ENCODE measurements around the gene TSC2. TPM values are rescaled to one million over a fixed set of nuclear protein-coding genes. Genes with fewer than 3 reads are reported as not detected.
"Not testable (repeated sequence)": the region's sequence is repeated elsewhere in the genome, so short reads cannot be mapped to it uniquely, and the experiment has no call there.

Gene TSC2
- total RNA-seq, 3 donors from 2014 or later: 140 to 161 (median 150) TPM

- H3K36me3 ChIP-seq (ENCODE audit: low read depth); ATAC-seq; H3K9me3 ChIP-seq; DNase-seq; H3K4me3 ChIP-seq; intact Hi-C loops (cut with DNase I, micrococcal nuclease): not testable (repeated sequence)
- peaks cover 16% of the 10 kb centered on the region for H3K4me1 ChIP-seq (ENCODE audit: low read depth)
Measured at GRCh38 chr16:2129890-2130447, 82.2 kb downstream of the TSC2 start.

- DNase-seq; H3K4me1 ChIP-seq (ENCODE audit: low read depth); H3K36me3 ChIP-seq (ENCODE audit: low read depth); H3K4me3 ChIP-seq; ATAC-seq; intact Hi-C loops (cut with DNase I, micrococcal nuclease); H3K9me3 ChIP-seq: not testable (repeated sequence)
Measured at GRCh38 chr16:2133797-2134196, 86.0 kb downstream of the TSC2 start.

DNA sequence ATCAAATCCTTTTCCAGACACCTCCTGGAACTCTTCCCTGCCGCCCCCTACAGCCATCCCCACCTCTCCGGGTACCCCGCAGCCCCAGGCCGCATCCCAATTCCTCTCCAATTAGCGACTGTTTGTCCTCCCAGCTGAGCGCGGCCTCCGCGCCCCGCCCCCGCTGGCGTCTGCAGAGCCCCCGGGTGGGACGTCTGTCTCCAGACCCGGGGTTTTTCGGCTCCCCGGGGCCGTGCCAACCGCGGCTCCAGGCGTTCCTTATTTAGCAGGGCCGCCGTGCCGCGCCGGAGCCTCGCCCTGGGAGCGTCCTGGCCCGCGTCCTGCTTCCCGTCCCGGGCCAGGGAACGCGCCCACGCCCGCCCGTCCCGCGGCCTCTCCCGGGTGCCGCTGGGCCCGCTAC, 87.3 kb downstream of the TSC2 start:
- ATAC-seq; H3K9me3 ChIP-seq; intact Hi-C loops (cut with DNase I, micrococcal nuclease); H3K4me1 ChIP-seq (ENCODE audit: low read depth); H3K36me3 ChIP-seq (ENCODE audit: low read depth): not testable (repeated sequence)
- DNase-seq: peak in 1 of 3 donors; percentile 64
- H3K4me3 ChIP-seq: peak overlapping the region; percentile 30

DNA sequence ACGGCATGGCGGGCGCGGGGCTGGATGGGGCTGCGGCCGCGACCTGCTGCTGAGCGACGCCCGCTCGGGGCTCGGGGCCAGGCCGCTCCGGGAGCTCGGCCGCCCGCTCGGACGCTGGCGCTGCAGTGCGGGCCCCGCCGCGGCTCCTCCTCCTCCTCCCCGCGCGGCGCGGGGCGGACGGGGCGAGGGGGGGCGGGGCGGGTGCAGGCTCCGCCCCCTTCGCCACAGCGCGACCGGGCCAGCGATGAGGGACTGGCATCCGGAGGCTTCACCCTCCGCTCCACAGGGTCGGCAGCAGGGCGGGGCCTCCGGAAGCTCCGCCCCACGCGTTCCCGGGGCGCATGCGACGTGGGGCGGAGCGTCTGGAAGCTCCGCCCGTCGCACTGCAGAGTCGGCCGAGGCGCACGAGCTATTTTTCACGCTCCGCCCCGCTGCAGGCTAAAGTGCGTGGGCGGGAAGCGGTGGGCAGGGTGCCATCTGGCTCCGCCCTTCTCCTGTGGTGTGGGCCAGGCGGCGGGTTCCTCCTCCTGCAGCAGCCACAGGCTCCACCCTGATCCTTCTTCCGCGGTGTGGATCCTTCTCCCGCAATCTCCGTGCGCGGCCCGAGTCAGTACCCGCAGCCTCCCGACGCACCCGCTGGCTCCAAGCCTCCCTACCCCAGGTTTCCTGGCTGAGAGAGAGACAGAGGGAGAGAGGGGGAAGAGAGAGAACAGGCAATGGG, 88.1 kb downstream of the TSC2 start, which contains the start of gene PKD1:
TSS of gene PKD1 (minus strand) at position 129 of the 721 bp plus-strand sequence. CDS start 209 bp downstream, outside the sequence.
- DNase-seq: peak; percentile 99 to 100 (median 99)
- H3K4me3 ChIP-seq: peak within 1 kb of the TSS; percentile 30
- intact Hi-C loops (cut with DNase I, micrococcal nuclease): not testable (repeated sequence)

More for the DNA sequence above, 88.1 kb downstream of the TSC2 start, which contains the start of gene PKD1:
- peaks cover 13% of the 10 kb centered on the region for H3K4me1 ChIP-seq (ENCODE audit: low read depth)
- H3K36me3 ChIP-seq (ENCODE audit: low read depth); H3K9me3 ChIP-seq: not testable (repeated sequence)
- ATAC-seq: peak; percentile 75

Small RNAs within 50 kb of the gene (microRNA-seq; reads per million reads assigned to microRNA genes)
- gene MIR1225 (not detected), gene MIR3180-5 (not detected), gene MIR4516 (not detected), gene MIR6511B1 (not detected)

Other genes starting within 250 kb of the TSC2 start
- gene HAGH, start 221.2 kb upstream of the TSC2 start, total RNA-seq: 10 to 100 TPM; 63.4 to 94.8 (median 68.0) TPM
- gene FAHD1, start 220.8 kb upstream of the TSC2 start, total RNA-seq: 10 to 100 TPM; 31.4 to 59.6 (median 54.6) TPM
- not detected for gene MEIOB, start 175.8 kb upstream of the TSC2 start, total RNA-seq
- 1 to 10 TPM; 2.5 to 3.1 (median 2.6) TPM for gene HS3ST6, start 129.6 kb upstream of the TSC2 start, total RNA-seq
- gene MSRB1, start 104.8 kb upstream of the TSC2 start, total RNA-seq: 10 to 100 TPM; 34.8 to 46.3 (median 40.5) TPM
- gene RPL3L, start 93.3 kb upstream of the TSC2 start, total RNA-seq: not detected
- gene NDUFB10, start 88.4 kb upstream of the TSC2 start, total RNA-seq: 100 to 1,000 TPM; 204 to 212 (median 210) TPM
- gene RPS2, start 83.2 kb upstream of the TSC2 start, total RNA-seq: 1,000 to 10,000 TPM; 1,284 to 2,138 (median 1,849) TPM
- not detected for gene RNF151, start 81.1 kb upstream of the TSC2 start, total RNA-seq
- 10 to 100 TPM; 21.6 to 25.5 (median 24.0) TPM for gene TBL3, start 75.9 kb upstream of the TSC2 start, total RNA-seq
- 10 to 100 TPM; 12.2 to 39.9 (median 27.1) TPM for gene NOXO1, start 66.5 kb upstream of the TSC2 start, total RNA-seq
- gene GFER, start 63.8 kb upstream of the TSC2 start, total RNA-seq: 10 to 100 TPM; 42.1 to 75.5 (median 68.8) TPM
- 1 to 10 TPM; 1.3 to 7.9 (median 1.5) TPM for gene SYNGR3, start 58.0 kb upstream of the TSC2 start, total RNA-seq
- 10 to 100 TPM; 41.9 to 45.4 (median 42.4) TPM for gene ZNF598, start 38.2 kb upstream of the TSC2 start, total RNA-seq
- 1 to 10 TPM in 1 of 3 donors, under 1 TPM in 2; 0.32 to 2.1 (median 0.60) TPM for gene NPW, start 28.2 kb upstream of the TSC2 start, total RNA-seq
- 10 to 100 TPM; 54.5 to 65.4 (median 60.0) TPM for gene NHERF2, start 21.1 kb upstream of the TSC2 start, total RNA-seq
- 10 to 100 TPM; 23.5 to 28.2 (median 24.5) TPM for gene NTHL1, start 151 bp upstream of the TSC2 start, total RNA-seq
- gene PKD1, start 87.9 kb downstream of the TSC2 start, total RNA-seq: 100 to 1,000 TPM in 1 of 3 donors, 10 to 100 TPM in 2; 63.9 to 233 (median 80.8) TPM
- gene RAB26, start 100.6 kb downstream of the TSC2 start, total RNA-seq: 10 to 100 TPM in 2 of 3 donors, 1 to 10 TPM in 1; 3.8 to 28.3 (median 15.7) TPM
- gene TRAF7, start 107.8 kb downstream of the TSC2 start, total RNA-seq: 100 to 1,000 TPM in 1 of 3 donors, 10 to 100 TPM in 2; 91.5 to 104 (median 94.0) TPM
- gene CASKIN1, start 148.6 kb downstream of the TSC2 start, total RNA-seq: 1 to 10 TPM in 2 of 3 donors, under 1 TPM in 1; 0.06 to 1.5 (median 1.0) TPM
- gene MLST8, start 157.5 kb downstream of the TSC2 start, total RNA-seq: 10 to 100 TPM; 25.5 to 30.9 (median 29.8) TPM
- 10 to 100 TPM in 2 of 3 donors, 1 to 10 TPM in 1; 8.4 to 12.3 (median 12.1) TPM for gene BRICD5, start 162.9 kb downstream of the TSC2 start, total RNA-seq
- gene PGP, start 166.9 kb downstream of the TSC2 start, total RNA-seq: 10 to 100 TPM; 15.5 to 19.7 (median 17.6) TPM
- gene E4F1, start 175.6 kb downstream of the TSC2 start, total RNA-seq: 10 to 100 TPM; 23.5 to 28.3 (median 24.2) TPM
- gene DNASE1L2, start 188.5 kb downstream of the TSC2 start, total RNA-seq: 1 to 10 TPM in 2 of 3 donors, under 1 TPM in 1; 0.87 to 1.9 (median 1.1) TPM
- 100 to 1,000 TPM in 1 of 3 donors, 10 to 100 TPM in 2; 88.5 to 129 (median 95.5) TPM for gene ECI1, start 203.6 kb downstream of the TSC2 start, total RNA-seq
- 100 to 1,000 TPM; 125 to 144 (median 125) TPM for gene RNPS1, start 220.1 kb downstream of the TSC2 start, total RNA-seq

Measured in mucosa of descending colon (tissue), 3 donors.